ENCODE measurements around the gene CAMK2D.

DNA sequence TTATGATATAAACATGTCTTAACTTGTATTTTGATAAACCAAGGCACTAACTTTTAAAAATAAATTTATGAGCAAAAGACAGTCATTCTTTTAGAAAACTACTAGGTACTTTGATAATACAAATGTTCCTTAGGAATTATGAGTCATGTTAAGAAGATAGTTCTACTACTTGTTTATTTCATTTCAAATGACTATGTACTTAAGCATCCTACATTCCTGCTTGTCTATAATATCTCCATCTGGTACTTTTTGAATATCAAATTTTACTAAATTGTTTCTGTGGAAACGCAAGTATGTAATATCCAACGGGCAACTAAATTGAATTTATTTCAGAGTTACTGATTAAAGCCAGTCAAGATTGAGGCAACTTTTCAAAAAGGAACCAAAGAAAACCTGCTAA lies 61.8 kb downstream of the CAMK2D start:
- TF ChIP-seq, protein P1, sequence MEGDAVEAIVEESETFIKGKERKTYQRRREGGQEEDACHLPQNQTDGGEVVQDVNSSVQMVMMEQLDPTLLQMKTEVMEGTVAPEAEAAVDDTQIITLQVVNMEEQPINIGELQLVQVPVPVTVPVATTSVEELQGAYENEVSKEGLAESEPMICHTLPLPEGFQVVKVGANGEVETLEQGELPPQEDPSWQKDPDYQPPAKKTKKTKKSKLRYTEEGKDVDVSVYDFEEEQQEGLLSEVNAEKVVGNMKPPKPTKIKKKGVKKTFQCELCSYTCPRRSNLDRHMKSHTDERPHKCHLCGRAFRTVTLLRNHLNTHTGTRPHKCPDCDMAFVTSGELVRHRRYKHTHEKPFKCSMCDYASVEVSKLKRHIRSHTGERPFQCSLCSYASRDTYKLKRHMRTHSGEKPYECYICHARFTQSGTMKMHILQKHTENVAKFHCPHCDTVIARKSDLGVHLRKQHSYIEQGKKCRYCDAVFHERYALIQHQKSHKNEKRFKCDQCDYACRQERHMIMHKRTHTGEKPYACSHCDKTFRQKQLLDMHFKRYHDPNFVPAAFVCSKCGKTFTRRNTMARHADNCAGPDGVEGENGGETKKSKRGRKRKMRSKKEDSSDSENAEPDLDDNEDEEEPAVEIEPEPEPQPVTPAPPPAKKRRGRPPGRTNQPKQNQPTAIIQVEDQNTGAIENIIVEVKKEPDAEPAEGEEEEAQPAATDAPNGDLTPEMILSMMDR (conservative IDR thresholded peaks at IDR 0.05; ENCODE audit: low read depth, low read length) = no peak
- TF ChIP-seq EZH2 (IDR thresholded peaks at IDR 0.05; ENCODE audit: low read length, unreplicated experiment) = no peak
